GM19467 (cell line): ENCODE measurements around the gene HPN.
"Not testable (repeated sequence)": the region's sequence is repeated elsewhere in the genome, so short reads cannot be mapped to it uniquely, and the experiment has no call there.

Experiments used
- ATAC-seq: cut with Tn5 transposase; IDR thresholded peaks from one replicate; pipeline ENCODE4 v1.9.1; 2021; ENCODE audit warnings: mild to moderate bottlenecking, moderate library complexity; ENCODE audit not compliant: unreplicated experiment

Gene HPN

DNA sequence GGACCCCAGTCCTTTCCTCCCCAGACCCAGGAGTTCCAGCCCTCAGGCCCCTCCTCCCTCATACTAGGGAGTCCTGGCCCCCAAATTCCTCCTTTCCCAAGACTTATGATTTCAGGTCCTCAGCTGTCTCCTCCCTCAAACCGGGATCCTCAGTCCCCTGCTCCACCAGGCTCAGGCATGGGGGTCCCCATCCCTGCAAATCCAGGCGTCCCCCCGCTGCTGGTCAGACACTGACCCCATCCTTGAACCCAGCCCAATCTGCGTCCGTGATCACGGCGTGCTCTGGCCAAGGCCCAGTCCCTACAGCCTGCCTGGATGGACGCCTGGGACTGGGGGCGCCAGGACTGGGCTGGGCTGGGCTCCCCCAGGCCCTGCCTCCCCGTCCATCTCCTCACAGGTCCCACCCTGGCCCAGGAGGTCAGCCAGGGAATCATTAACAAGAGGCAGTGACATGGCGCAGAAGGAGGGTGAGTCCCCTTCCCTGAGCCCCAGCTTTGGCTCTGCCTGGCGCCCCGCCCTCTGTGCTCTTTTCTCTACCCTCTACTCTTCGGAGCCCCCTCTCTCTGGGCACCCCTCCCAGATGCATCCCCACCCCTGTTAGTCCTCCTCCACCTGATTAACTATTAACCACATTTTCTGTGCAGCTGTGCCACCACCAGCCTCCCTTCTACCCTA is 672 bp downstream of the HPN start:
- ATAC-seq: no peak

DNA sequence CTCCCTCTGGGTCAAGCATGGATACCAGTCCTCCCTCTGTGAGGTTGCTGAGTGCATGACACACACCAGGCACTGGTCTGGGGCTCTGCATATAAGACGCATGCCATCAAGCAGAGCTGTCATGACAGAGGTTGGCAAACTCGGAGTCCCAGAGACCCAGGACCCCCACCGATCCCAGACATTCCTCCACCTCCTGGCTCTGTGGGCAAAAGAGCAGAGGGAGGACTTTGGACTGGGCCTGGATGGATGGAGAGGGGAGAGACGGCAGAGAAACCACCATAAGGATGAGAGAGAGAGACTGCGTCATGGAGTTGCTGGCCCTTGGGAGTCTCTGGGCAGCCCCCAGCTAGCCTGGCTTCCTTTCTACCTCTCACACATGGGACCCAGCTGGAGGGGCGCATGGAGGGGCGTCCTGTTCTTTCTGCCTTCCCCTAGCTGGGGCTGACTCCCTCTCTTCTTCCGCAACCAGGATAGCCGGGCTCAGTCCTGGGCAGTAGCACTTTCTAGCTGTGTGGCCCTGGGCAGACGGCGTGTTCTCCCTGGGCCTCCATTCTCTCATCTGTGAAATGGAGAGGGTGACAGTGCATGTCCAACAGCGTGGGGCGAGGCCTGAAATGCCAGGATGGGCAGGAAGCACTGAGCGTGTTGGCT is 1.6 kb downstream of the HPN start:
- no peak for ATAC-seq

DNA sequence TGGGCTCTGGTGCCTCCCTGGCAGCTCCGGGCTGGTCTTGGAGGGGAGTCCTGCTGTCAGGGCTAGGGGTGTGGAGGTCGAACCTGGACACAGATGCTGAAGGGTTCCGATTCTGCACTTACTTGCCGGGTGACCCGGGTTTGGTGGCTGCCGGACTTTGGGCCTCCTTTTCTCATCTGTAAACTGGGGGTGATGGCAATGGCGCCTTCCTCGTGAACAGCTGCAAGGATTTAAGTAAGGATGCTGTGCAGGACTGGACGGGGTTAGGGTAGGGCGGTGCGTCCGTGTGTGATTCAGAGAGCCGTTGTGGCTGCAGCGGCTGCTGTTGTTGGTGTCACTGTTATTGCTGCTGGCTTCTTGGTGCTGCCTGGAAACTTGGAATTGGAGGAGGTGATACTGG is 2.4 kb downstream of the HPN start:
- no peak for ATAC-seq

DNA sequence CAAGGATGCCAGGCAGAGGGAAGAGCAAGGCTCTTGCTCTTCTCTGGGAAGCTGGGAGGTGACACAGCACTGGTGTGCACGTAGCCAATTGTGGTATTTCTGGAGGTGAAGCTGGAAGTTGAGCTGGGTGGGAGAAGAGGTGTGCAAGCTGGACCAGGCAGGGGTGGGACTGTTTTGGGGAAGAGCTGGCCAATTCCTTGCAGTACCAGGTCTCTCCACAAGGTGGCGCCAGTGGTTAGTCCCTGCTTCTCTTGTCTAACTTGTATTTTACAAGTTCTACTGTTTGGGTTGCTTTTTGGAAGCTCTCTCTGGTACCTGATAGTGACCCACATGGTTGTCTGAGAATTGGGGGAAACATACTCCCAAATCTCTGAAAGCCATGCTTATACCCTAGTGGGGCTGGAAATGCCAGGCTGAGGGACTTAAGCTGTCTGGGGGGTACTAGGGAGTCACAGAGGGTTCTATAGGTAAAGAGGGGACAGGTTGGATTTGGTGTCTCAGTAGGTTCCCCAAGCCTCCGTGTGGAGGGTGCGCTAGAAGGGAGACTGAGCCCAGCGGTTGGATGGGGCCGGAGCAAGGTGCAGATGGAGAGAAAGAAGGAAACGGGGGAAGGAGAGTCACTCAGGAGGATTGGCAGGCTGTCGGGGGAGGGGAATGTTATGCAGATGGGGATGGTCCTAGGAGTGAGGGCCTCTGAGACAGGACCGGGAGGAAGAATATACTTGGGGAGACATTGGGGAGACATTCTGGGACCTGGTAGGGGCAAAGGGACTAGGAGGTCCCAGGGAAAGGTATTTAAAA is 3.0 kb downstream of the HPN start:
- ATAC-seq: no peak

DNA sequence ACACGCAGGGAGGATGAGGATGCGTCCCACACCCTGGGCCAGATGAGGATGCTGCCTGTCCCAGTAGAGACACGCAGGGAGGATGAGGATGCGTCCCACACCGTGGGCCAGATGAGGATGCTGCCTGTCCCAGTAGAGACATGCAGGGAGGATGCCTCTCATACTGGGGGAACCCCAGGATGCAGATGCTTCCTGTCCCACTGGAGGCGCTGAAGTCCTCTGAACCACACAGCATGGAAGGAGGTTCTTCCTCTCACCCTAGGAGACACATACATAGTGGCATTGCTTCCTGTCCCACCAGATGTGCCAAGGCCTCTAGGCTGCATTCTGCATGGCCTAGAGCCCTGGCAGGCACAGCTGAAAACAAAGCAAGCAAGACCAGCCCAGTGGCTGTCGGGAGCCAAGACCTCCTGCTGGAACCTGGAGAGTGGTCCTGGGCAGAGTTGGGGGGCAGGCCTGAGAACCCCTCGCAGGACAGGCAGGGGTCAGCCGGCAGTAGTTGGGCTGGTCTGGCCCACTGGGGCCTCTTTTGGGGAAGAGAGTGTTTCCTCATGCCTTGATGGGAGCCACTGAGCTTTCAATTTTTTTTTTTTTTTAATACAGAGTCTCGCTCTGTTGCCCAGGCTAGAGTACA is 4.3 kb downstream of the HPN start:
- ATAC-seq: peak; percentile 78

DNA sequence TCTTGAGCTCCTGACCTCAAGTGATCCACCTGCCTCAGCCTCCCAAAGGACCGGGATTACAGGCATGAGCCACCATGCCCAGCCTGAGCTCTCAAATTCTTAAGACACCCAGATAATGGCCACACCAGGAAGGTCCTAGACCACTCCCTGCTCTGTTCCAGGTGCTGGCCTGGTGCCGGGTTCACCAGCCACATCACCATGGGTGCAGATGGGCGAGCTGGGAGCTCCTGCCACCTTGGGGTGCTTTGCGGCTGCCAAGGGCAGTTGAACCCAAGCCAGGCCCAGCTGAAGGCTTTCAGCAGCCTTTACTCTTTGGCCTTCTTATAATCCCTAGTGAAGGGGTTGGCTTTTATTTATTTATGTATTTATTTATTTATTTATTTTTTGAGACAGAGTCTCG is 4.9 kb downstream of the HPN start:
- ATAC-seq: no peak

DNA sequence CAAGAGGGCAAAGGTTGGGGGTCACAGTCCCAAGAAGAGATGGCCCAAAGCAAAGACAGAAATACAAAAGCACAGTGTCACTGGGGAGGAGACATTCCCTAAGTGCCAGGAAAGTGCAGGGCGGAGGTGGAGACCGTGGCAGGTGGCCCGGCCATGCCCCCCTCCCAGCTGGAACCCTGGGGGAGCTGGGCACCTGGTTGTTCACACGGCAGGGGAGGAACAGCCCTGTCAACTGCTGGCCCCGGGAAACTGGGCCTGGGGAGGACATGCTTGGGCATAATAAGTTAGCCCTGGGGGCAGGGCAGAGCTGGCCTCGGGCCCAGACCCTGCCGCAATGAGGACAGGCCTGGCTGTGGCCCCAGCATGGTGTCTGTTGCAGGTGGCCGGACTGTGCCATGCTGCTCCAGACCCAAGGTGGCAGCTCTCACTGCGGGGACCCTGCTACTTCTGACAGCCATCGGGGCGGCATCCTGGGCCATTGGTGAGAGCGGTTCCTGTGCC is 7.4 kb downstream of the HPN start:
- ATAC-seq: no peak

DNA sequence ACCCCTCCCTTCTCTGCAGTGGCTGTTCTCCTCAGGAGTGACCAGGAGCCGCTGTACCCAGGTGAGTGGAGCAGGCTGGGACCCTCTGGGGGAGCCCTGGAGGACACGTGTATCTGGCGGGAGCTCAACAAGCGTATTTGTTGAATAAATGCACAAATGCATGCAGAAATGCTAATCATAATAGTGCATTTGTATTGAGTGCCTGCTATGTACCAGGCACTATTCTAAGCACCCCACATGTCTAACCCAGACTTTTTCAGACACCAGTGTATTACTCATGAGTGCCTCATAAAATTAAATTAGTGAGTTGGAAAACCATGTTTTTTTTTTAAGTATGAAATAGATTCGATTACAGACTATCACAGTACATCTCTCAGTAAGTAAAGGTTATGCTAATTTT is 7.9 kb downstream of the HPN start:
- ATAC-seq: no peak

DNA sequence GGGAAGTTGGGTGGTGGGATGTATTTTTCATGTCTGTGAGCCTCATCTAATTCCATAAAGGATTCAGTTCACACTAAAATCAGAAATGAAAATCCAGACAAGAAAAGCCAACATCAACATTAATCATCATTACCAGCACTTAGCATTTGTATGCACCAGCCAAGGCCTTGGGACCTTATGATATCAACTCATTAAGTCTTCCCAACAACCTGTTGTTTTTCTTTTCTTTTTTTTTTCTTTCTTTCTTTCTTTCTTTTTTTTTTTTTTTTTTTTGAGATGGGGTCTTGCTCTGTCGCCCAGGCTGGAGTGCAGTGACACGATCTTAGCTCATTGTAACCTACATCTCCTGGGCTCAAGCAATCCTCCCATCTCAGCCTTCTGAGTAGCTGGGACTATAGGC is 9.1 kb downstream of the HPN start:
- not testable (repeated sequence) for ATAC-seq

DNA sequence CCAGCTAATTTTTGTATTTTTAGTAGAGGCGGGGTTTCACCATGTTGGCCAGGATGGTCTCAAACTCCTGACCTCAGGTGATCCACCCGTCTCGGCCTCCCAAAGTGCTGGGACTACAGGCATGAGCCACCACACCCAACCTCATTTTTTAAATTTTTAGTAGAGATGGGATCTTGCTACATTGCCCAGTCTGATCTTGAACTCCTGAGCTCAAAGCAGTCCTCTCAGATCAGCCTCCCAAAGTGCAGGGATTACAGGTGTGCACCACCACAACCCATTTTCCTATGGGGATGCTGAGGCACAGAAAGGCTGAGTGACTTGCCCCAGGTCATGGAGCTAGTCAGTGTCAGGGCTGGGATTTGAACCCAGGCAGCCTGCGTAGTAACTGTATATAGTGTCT is 9.7 kb downstream of the HPN start:
- not testable (repeated sequence) for ATAC-seq

DNA sequence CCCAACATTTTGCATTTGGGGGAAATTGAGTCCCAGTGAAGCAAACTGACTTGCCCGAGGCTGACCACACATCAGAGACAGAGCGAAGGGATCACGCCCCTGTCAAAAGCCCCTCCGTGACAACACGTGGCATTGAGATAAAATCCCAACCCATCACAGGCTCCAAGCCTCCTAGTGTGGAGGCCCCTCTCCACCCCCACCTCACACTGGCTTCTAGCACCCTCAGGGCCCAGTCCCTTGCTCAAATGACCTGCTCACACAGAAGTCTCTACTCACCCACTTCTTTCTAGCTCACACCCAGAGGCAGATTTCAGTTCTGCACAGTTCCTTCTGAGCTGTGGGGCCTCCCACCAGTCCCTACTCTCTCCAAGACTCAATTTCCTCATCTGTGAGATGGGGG is 10.3 kb downstream of the HPN start:
- no peak for ATAC-seq

DNA sequence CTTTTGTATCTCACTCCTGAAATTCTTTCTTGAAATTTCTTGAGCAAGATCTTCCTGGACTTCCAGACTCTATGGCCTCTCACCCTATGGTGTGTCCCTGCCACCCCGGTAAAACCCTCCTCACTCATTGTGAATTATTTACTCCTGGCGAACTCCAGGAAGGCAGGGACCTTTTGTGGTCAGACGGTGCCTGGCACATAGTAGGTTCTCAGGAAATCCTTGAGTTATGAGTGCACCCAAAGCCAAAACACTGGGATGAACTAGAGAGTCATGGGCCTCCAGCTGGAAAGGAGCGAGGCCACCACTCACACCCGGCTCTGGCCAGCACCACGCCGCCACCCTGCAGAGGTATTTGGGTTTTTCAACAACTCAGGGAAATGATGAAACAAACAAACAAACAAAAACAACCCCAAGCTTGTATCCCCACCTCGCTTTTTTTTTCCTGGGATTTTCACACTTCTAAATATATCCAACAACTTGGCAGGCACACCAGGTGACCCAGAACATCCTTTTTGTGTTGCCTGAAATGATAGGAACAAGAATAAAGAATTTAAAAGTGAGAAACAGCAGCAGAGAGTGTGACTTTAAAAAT is 11.2 kb downstream of the HPN start:
- no peak for ATAC-seq

DNA sequence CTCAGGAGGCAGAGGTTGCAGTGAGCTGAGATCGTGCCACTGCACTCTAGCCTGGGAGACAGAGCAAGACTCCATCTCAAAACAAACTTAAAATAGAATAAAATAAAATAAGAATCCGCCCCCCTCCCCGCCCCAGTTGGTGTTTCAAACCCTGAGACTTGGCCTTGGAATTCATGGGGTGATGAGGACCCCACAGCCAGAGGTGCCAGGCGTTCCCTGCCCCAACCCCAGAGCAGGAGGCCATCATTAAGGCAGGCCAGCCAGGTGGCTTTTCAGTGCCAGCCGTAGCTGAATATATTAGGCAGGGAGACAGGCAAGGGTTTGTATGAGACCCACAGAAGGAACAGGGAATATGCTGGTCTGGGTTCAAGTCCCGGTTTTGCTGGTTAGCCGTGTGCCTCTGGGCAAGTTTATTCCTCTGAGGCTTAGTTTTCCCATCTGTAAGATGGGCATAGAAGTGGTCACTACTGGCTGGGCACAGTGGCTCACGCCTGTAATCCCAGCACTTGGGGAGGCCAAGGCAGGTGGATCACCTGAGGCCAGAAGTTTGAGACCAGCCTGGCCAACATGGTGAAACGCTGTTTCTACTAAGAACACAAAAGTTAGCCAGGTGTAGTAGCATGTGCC is 12.3 kb downstream of the HPN start:
- no peak for ATAC-seq

DNA sequence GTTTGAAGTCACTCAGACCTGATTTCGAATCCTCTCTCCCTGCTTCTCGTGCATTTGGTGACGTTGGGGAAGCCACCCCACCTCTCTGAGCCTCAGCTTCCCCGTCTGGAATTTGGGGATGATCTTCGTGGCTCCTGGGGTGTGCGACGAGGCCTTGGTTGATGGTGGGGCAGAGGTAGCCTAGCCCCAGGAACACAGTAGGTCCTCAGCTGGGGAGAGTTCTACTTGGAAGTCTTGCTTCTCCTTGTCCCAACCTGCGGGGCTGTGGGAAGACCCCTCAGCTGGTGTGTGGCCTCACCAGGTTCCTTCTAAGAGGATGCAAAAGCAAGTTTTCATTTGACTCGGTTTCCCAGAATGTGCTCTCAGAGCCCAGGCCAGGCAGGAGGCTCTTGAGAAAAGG is 13.1 kb downstream of the HPN start:
- no peak for ATAC-seq

DNA sequence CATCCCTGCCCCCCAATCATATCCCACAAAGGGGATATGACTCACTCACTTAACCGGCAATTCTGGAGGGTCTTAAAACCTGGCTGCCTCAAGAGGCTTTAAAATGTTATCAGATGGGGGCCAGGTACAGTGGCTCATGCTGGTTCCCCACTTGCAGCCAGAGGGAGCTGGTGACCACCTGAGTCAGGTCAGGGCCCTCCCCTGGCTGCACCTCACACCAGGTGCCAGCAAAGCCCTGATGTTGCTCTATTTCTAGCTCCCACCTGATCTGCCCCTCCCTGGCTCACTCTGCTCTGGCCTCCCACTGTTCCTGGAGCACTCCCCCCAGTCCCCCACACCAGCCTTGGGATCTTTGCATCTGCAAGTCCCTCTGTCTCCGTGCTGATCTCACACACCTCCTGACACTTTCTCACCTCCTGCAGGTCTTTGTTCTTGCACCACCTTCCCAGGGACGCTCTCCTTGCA is 14.2 kb downstream of the HPN start:
- ATAC-seq: no peak

DNA sequence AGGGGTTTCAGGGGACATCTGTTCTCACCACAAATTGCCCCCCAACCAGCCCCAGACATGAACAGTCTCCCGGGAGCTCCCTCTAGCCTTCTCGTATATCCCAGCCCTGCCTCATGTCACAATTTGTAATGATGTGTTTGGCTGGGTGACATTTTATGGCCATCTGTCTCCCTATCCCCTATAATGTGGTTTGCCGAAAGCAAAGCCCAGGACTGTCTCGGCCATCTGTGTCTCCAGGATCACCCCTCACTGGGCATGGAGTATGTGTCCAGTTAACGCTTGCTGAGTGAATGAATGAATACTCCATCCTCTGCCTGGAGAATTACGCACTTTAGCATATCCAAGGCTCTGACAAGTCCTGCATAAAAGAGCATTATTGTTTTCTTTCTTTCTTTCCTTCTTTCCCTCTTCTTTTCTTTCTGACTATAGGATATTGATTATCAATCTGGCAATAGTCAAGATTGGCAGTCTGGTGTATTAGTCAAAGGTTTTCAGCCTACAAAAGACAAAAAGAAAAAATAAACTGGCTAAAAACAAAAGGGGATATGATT is 15.1 kb downstream of the HPN start:
- ATAC-seq: no peak

DNA sequence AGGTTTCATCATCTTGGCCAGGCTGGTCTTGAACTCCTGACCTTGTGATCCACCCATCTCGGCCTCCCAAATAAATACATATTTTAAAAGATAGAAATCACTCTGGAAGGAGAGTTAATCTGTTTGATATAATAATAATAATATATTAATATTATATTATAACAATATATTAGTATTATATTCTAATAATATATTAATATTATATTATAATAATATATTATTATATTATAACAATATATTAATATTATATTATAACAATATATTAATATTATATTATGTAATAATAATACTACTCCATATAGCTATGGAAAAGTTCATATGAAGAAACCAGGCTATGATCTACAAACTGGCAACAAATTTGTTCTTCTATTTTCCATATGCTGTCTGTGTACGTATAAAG is 16.8 kb downstream of the HPN start:
- no peak for ATAC-seq

DNA sequence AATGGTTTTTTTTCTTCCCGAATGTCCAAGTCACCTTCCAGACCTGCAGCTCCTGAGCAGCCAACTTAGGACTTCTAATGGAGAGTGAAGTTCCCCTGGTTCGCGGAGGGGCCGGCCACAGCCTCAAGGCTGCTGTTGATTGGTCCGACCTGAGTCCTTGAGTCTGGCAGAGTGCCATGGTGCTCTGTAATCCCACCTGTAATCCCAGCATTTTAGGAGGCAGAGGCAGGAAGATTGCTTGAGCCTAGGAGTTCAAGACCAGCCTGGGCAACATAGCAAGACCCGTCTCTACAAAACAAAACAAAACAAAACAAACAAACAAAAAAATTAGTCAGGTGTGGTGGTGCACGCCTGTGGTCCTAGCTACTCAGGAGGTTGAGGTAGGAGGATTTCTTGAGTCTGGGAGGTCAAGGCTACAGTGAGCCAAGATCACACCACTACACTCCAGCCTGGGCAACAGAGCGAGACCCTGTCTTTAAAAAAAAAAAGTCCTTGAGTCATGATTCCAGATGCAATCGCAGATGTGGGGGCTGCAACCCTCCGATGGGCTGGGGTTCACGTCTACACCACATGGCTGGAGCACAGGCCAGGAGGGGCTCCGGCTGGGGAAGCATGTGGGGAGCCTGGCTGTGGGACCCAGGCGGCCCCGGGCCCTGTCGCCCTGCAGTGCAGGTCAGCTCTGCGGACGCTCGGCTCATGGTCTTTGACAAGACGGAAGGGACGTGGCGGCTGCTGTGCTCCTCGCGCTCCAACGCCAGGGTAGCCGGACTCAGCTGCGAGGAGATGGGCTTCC is 17.7 kb downstream of the HPN start:
- ATAC-seq: no peak

DNA sequence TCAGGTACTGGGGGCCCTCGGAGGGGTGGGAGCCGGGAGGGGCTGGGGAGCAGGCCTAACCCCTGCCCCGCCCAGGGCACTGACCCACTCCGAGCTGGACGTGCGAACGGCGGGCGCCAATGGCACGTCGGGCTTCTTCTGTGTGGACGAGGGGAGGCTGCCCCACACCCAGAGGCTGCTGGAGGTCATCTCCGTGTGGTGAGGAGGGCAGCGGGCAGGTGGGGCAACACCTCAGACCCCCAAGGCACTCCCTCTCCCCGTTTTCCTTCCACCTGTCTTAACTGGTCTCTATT is 18.2 kb downstream of the HPN start:
- no peak for ATAC-seq
